ENCODE results near the gene ERC2. TPM values are rescaled to one million over a fixed set of nuclear protein-coding genes. Genes with fewer than 3 reads are reported as not detected.

The ERC2 gene
- total RNA-seq, 2 donors from 2014 or later: 0.21 to 0.30 TPM

- Histone ChIP-seq H3K9ac (ENCODE audit: low read depth in 2 of 2, low read length in 2 of 2) (no peak overlapping the region), H3K27ac (no peak overlapping the region), H3K36me3 (no peaks in the 10 kb centered on the region), H3K9me3 (no peaks in the 10 kb centered on the region), H3K27me3 (no peaks in the 10 kb centered on the region), H3K4me3 (no peak overlapping the region), H3K4me1 (no peaks in the 10 kb centered on the region)
- DNase-seq: no peak
- TF ChIP-seq, protein P1, sequence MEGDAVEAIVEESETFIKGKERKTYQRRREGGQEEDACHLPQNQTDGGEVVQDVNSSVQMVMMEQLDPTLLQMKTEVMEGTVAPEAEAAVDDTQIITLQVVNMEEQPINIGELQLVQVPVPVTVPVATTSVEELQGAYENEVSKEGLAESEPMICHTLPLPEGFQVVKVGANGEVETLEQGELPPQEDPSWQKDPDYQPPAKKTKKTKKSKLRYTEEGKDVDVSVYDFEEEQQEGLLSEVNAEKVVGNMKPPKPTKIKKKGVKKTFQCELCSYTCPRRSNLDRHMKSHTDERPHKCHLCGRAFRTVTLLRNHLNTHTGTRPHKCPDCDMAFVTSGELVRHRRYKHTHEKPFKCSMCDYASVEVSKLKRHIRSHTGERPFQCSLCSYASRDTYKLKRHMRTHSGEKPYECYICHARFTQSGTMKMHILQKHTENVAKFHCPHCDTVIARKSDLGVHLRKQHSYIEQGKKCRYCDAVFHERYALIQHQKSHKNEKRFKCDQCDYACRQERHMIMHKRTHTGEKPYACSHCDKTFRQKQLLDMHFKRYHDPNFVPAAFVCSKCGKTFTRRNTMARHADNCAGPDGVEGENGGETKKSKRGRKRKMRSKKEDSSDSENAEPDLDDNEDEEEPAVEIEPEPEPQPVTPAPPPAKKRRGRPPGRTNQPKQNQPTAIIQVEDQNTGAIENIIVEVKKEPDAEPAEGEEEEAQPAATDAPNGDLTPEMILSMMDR (IDR thresholded peaks at IDR 0.05): no peak
- intact Hi-C loops (cut with DNase I): no loop called here
Observed at GRCh38 chr3:55592572-55592971, 875.7 kb downstream of the ERC2 start.

- Histone ChIP-seq H3K9me3 (no peaks in the 10 kb centered on the region), H3K4me3 (no peak overlapping the region), H3K27me3 (no peaks in the 10 kb centered on the region), H3K27ac (no peak overlapping the region), H3K36me3 (no peaks in the 10 kb centered on the region), H3K4me1 (no peaks in the 10 kb centered on the region), H3K9ac (ENCODE audit: low read depth in 2 of 2, low read length in 2 of 2) (no peak overlapping the region)
- TF ChIP-seq, protein P1 (IDR thresholded peaks at IDR 0.05): no peak
- intact Hi-C loops (cut with DNase I): no loop called here
- DNase-seq: no peak
Observed at GRCh38 chr3:55591888-55592287, 876.4 kb downstream of the ERC2 start.

DNA sequence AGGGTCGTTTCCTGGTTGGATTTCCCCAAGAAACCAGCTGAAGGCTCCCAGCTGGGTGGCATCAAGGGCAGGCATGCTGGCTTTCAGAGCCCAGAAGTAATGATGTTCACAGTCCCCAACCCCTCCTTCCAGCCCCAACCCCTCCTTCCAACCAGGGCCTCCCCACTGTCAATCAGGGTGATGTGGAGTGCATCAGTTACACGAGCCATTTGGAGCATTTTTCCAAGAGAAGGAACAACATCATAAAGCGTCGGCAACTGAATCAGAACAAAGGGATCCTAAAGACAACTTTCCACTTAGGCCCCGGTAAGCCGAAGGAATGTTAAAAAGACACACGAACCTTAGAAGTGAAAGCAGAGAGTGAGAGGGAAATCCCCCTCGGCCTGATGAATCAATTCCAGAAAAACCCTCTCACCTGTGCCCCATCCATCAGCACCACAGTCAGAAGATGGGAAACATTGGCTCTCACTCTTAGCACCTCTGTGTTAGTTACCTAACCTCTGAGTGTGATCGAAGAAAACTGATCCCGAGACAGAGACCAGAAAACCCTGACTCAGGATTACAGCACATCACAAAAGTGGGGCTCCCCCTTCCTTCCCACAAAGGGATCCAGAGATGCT is 880.0 kb downstream of the ERC2 start:
- Histone ChIP-seq H3K36me3 (no peaks in the 10 kb centered on the region), H3K9ac (ENCODE audit: low read depth in 2 of 2, low read length in 2 of 2) (no peak overlapping the region), H3K27me3 (no peaks in the 10 kb centered on the region), H3K4me1 (no peaks in the 10 kb centered on the region), H3K27ac (no peak overlapping the region), H3K4me3 (no peak overlapping the region), H3K9me3 (no peaks in the 10 kb centered on the region)
- no peak for DNase-seq
- intact Hi-C loops (cut with DNase I): no loop called here
- TF ChIP-seq, protein P1 (IDR thresholded peaks at IDR 0.05): no peak

- Histone ChIP-seq H3K27me3 (no peaks in the 10 kb centered on the region), H3K4me1 (no peaks in the 10 kb centered on the region), H3K9ac (ENCODE audit: low read depth in 2 of 2, low read length in 2 of 2) (no peak overlapping the region), H3K9me3 (no peaks in the 10 kb centered on the region), H3K27ac (no peak overlapping the region), H3K4me3 (no peak overlapping the region), H3K36me3 (no peaks in the 10 kb centered on the region)
- intact Hi-C loops (cut with DNase I): no loop called here
- TF ChIP-seq, protein P1 (IDR thresholded peaks at IDR 0.05): no peak
- no peak for DNase-seq
Observed at GRCh38 chr3:55585856-55586255, 882.4 kb downstream of the ERC2 start.

- TF ChIP-seq, protein P1 (IDR thresholded peaks at IDR 0.05): no peak
- intact Hi-C loops (cut with DNase I): no loop called here
- Histone ChIP-seq H3K4me1 (no peaks in the 10 kb centered on the region), H3K9ac (ENCODE audit: low read depth in 2 of 2, low read length in 2 of 2) (no peak overlapping the region), H3K27ac (no peak overlapping the region), H3K4me3 (no peak overlapping the region), H3K36me3 (no peaks in the 10 kb centered on the region), H3K9me3 (no peaks in the 10 kb centered on the region), H3K27me3 (no peaks in the 10 kb centered on the region)
- no peak for DNase-seq
Observed at GRCh38 chr3:55584716-55585368, 883.4 kb downstream of the ERC2 start.
